ENCODE measurements around the gene CD47. TPM values are rescaled to one million over a fixed set of nuclear protein-coding genes. Genes with fewer than 3 reads are reported as not detected.

The CD47 gene
- total RNA-seq, 1 donor from 2014 or later = 34.4 TPM

DNA sequence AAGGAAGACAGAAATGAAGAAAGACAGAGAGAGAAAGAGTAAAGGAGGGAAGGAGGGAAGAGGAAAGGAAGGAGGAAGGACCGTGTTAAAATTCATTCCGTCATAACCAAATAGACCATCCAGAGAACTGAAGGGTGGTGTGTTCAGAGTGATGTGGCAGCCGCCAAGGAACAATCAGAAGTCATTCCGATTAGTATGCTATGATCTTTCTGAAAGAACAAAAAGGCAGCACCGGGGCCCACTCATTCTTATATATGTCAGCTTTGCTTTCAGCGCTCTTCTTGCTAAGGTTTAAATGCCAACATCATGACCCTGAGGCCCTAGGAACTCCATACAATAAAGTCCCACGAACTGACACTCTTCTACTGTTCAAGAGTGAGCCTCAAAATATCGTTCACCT, 78.5 kb downstream of the CD47 start:
- DNase-seq (ENCODE audit: low read depth) = no peak
- H3K9ac ChIP-seq (ENCODE audit: low read length) = no peak overlapping the region
- FAIRE-seq = no peak
- TF ChIP-seq, protein P1, sequence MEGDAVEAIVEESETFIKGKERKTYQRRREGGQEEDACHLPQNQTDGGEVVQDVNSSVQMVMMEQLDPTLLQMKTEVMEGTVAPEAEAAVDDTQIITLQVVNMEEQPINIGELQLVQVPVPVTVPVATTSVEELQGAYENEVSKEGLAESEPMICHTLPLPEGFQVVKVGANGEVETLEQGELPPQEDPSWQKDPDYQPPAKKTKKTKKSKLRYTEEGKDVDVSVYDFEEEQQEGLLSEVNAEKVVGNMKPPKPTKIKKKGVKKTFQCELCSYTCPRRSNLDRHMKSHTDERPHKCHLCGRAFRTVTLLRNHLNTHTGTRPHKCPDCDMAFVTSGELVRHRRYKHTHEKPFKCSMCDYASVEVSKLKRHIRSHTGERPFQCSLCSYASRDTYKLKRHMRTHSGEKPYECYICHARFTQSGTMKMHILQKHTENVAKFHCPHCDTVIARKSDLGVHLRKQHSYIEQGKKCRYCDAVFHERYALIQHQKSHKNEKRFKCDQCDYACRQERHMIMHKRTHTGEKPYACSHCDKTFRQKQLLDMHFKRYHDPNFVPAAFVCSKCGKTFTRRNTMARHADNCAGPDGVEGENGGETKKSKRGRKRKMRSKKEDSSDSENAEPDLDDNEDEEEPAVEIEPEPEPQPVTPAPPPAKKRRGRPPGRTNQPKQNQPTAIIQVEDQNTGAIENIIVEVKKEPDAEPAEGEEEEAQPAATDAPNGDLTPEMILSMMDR (IDR thresholded peaks at IDR 0.05; ENCODE audit: insufficient read depth, low read depth, low read length) = no peak
- Mint-ChIP-seq H3K27me3 (ENCODE audit: low read depth, unreplicated experiment) (peaks cover 7% of the 10 kb centered on the region), H3K4me3 (ENCODE audit: unreplicated experiment) (no peak overlapping the region), H3K4me1 (ENCODE audit: low read depth, unreplicated experiment) (peaks cover 9% of the 10 kb centered on the region), H3K27ac (ENCODE audit: unreplicated experiment) (no peak overlapping the region), H3K9me3 (ENCODE audit: unreplicated experiment) (peaks cover 6% of the 10 kb centered on the region), H3K36me3 (ENCODE audit: low read depth, unreplicated experiment) (no peaks in the 10 kb centered on the region)
- no peaks in the 10 kb centered on the region for H4K20me1 ChIP-seq (ENCODE audit: insufficient read depth, low read length)
- no peak overlapping the region for H3K4me2 ChIP-seq (ENCODE audit: low read length)
- no peaks in the 10 kb centered on the region for H3K79me2 ChIP-seq (ENCODE audit: insufficient read depth, low read length)
- H3K27ac ChIP-seq (ENCODE audit: low read depth, low read length) = no peak overlapping the region
- H3K9me3 ChIP-seq (ENCODE audit: insufficient read depth, low read depth, low read length) = no peaks in the 10 kb centered on the region
- no peaks in the 10 kb centered on the region for H3K4me1 ChIP-seq (ENCODE audit: insufficient read depth, low read length)
- H2AFZ ChIP-seq (ENCODE audit: low read depth, low read length) = no peak overlapping the region
- H3K4me3 ChIP-seq (ENCODE audit: insufficient read depth, low read depth, low read length) = no peak overlapping the region
- H3K36me3 ChIP-seq (ENCODE audit: insufficient read depth, low read length) = no peaks in the 10 kb centered on the region
- H3K27me3 ChIP-seq (ENCODE audit: insufficient read depth, low read length) = no peaks in the 10 kb centered on the region

DNA sequence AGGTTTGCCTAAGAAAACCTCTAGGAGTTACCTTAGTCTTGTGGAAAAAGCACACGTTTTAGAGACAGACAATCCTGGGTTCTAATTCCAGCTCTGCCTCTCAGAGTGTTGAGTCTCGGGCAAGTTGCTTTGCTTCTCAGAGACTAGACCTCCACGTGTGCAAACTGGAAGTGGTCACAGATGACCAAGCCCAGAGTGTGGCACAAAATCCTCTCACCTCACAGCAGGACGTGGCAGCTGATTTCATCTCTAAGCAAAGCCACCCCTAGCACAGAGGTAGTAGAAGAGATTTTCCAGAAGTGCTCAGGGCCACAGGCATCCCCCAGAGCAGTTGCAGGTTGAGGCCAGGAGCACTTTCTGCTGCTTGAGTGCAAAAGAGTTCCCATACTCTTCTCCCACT, 79.2 kb downstream of the CD47 start:
- Histone ChIP-seq H3K4me3 (ENCODE audit: insufficient read depth, low read depth, low read length) (no peak overlapping the region), H3K79me2 (ENCODE audit: insufficient read depth, low read length) (no peaks in the 10 kb centered on the region), H3K9ac (ENCODE audit: low read length) (no peak overlapping the region), H3K4me1 (ENCODE audit: insufficient read depth, low read length) (peaks cover 2% of the 10 kb centered on the region), H3K4me2 (ENCODE audit: low read length) (no peak overlapping the region), H2AFZ (ENCODE audit: low read depth, low read length) (no peak overlapping the region), H4K20me1 (ENCODE audit: insufficient read depth, low read length) (no peaks in the 10 kb centered on the region), H3K9me3 (ENCODE audit: insufficient read depth, low read depth, low read length) (no peaks in the 10 kb centered on the region), H3K36me3 (ENCODE audit: insufficient read depth, low read length) (no peaks in the 10 kb centered on the region), H3K27me3 (ENCODE audit: insufficient read depth, low read length) (no peaks in the 10 kb centered on the region), H3K27ac (ENCODE audit: low read depth, low read length) (no peak overlapping the region)
- Mint-ChIP-seq H3K27ac (ENCODE audit: unreplicated experiment) (no peak overlapping the region), H3K4me3 (ENCODE audit: unreplicated experiment) (no peak overlapping the region), H3K9me3 (ENCODE audit: unreplicated experiment) (peaks cover 3% of the 10 kb centered on the region), H3K27me3 (ENCODE audit: low read depth, unreplicated experiment) (peaks cover 7% of the 10 kb centered on the region), H3K36me3 (ENCODE audit: low read depth, unreplicated experiment) (no peaks in the 10 kb centered on the region), H3K4me1 (ENCODE audit: low read depth, unreplicated experiment) (peaks cover 10% of the 10 kb centered on the region)
- DNase-seq (ENCODE audit: low read depth) (no peak), FAIRE-seq (no peak)
- TF ChIP-seq EZH2 (IDR thresholded peaks at IDR 0.05; ENCODE audit: insufficient read depth, low read length) = no peak
- TF ChIP-seq, protein P1 (IDR thresholded peaks at IDR 0.05; ENCODE audit: insufficient read depth, low read depth, low read length) = no peak

DNA sequence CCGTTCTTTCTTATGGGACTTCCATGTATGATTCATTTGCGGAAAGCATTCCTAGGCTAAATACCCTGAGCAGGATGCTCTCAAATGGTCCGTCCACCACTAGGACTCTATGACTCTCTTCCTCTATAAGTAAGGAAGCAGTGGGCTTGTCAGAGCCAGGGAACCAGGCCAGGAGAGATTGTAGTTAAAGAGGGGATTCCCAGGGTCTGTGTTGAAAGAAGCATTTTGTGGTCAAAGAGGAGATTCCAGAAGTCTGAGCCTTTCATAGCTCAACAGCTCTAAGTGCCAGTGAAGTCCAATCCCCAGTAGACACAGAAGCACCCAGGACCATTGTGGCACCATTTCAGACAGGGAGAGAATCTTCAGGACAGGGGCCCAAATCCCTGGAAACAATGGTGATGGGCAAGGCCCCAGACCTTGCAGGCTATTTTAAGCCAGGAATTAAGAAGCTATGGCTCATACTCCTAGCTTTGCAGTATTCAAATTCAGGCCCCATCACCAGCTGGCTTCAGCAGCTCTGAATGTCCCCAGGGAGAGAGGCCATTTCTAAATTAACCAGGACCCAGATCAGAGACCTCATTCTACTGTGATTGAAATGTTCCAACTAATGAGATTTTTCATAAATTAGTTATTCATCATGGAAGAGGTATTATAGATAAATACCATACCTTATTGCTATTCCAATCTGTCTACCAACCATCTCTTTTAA, 81.7 kb downstream of the CD47 start:
- no peak overlapping the region for H3K9ac ChIP-seq (ENCODE audit: low read length)
- TF ChIP-seq, protein P1 (IDR thresholded peaks at IDR 0.05; ENCODE audit: insufficient read depth, low read depth, low read length) = no peak
- TF ChIP-seq EZH2 (IDR thresholded peaks at IDR 0.05; ENCODE audit: insufficient read depth, low read length) = no peak
- H3K4me1 ChIP-seq (ENCODE audit: insufficient read depth, low read length) = peaks cover 9% of the 10 kb centered on the region
- Mint-ChIP-seq H3K4me1 (ENCODE audit: low read depth, unreplicated experiment) (peaks cover 18% of the 10 kb centered on the region), H3K9me3 (ENCODE audit: unreplicated experiment) (peaks cover 2% of the 10 kb centered on the region), H3K27me3 (ENCODE audit: low read depth, unreplicated experiment) (peaks cover 5% of the 10 kb centered on the region), H3K4me3 (ENCODE audit: unreplicated experiment) (no peak overlapping the region), H3K27ac (ENCODE audit: unreplicated experiment) (peak overlapping the region; percentile 37), H3K36me3 (ENCODE audit: low read depth, unreplicated experiment) (no peaks in the 10 kb centered on the region)
- H3K27me3 ChIP-seq (ENCODE audit: insufficient read depth, low read length) = no peaks in the 10 kb centered on the region
- no peaks in the 10 kb centered on the region for H3K9me3 ChIP-seq (ENCODE audit: insufficient read depth, low read depth, low read length)
- no peaks in the 10 kb centered on the region for H4K20me1 ChIP-seq (ENCODE audit: insufficient read depth, low read length)
- FAIRE-seq (peak; percentile 80), DNase-seq (ENCODE audit: low read depth) (peak; percentile 95)
- H3K4me3 ChIP-seq (ENCODE audit: insufficient read depth, low read depth, low read length) = no peak overlapping the region
- no peak overlapping the region for H3K4me2 ChIP-seq (ENCODE audit: low read length)
- H2AFZ ChIP-seq (ENCODE audit: low read depth, low read length) = no peak overlapping the region
- H3K79me2 ChIP-seq (ENCODE audit: insufficient read depth, low read length) = no peaks in the 10 kb centered on the region
- no peaks in the 10 kb centered on the region for H3K36me3 ChIP-seq (ENCODE audit: insufficient read depth, low read length)
- H3K27ac ChIP-seq (ENCODE audit: low read depth, low read length) = no peak overlapping the region

All from astrocyte (in vitro differentiated cells and primary cell).